Measurements from ENCODE around the gene VPS18.
A peak's percentile ranks its signal among the peaks of the same experiment; 100 is the strongest.

The VPS18 gene

DNA sequence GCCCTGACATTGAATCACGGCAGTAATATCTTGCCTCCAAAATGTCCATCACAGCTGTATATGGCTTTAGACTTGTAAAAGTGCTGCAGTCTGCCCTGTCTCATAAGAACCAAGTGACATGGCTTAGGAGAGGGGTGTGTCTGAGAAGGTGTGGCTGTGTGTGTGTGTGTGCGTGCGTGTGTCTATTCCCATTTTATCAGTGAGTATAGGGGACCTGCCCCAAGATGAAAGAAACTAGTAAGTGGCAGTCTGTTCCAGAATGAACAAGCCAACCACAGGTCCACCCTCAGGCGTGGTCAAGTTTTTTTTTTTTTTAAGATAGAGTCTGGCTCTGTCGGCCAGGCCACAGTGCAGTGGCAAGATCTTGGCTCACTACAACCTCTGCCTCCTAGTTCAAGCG is 14.6 kb upstream of the VPS18 start:
- TF ChIP-seq, protein P1, sequence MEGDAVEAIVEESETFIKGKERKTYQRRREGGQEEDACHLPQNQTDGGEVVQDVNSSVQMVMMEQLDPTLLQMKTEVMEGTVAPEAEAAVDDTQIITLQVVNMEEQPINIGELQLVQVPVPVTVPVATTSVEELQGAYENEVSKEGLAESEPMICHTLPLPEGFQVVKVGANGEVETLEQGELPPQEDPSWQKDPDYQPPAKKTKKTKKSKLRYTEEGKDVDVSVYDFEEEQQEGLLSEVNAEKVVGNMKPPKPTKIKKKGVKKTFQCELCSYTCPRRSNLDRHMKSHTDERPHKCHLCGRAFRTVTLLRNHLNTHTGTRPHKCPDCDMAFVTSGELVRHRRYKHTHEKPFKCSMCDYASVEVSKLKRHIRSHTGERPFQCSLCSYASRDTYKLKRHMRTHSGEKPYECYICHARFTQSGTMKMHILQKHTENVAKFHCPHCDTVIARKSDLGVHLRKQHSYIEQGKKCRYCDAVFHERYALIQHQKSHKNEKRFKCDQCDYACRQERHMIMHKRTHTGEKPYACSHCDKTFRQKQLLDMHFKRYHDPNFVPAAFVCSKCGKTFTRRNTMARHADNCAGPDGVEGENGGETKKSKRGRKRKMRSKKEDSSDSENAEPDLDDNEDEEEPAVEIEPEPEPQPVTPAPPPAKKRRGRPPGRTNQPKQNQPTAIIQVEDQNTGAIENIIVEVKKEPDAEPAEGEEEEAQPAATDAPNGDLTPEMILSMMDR (IDR thresholded peaks at IDR 0.05; ENCODE audit: low read depth, low read length), result no peak
- Histone ChIP-seq H3K4me3 (ENCODE audit: low read depth, low read length) (no peak overlapping the region), H3K27me3 (ENCODE audit: insufficient read depth, low read depth, severe bottlenecking) (no peaks in the 10 kb centered on the region), H3K36me3 (no peaks in the 10 kb centered on the region), H3K27ac (no peak overlapping the region), H3K9me3 (ENCODE audit: severe bottlenecking) (peaks cover 5% of the 10 kb centered on the region)
- DNase-seq, result no peak

- no peak for DNase-seq
- Histone ChIP-seq H3K27ac (no peak overlapping the region), H3K4me3 (ENCODE audit: low read depth, low read length) (no peak overlapping the region), H3K9me3 (ENCODE audit: severe bottlenecking) (peaks cover 5% of the 10 kb centered on the region), H3K36me3 (no peaks in the 10 kb centered on the region), H3K27me3 (ENCODE audit: insufficient read depth, low read depth, severe bottlenecking) (no peaks in the 10 kb centered on the region)
- TF ChIP-seq, protein P1 (IDR thresholded peaks at IDR 0.05; ENCODE audit: low read depth, low read length), result no peak
Measured at GRCh38 chr15:40881351-40881750, 12.9 kb upstream of the VPS18 start.

GRCh38 chr15:40886586-40886985 is 7.7 kb upstream of the VPS18 start:
- DNase-seq, result no peak
- H3K27me3 ChIP-seq (ENCODE audit: insufficient read depth, low read depth, severe bottlenecking), result no peaks in the 10 kb centered on the region
- peaks cover 5% of the 10 kb centered on the region for H3K9me3 ChIP-seq (ENCODE audit: severe bottlenecking)
- no peaks in the 10 kb centered on the region for H3K36me3 ChIP-seq
- TF ChIP-seq, protein P1 (IDR thresholded peaks at IDR 0.05; ENCODE audit: low read depth, low read length), result no peak
- no peak overlapping the region for H3K4me3 ChIP-seq (ENCODE audit: low read depth, low read length)
- no peak overlapping the region for H3K27ac ChIP-seq

GRCh38 chr15:40889112-40889511 is 5.1 kb upstream of the VPS18 start:
- Histone ChIP-seq H3K27ac (no peak overlapping the region), H3K36me3 (no peaks in the 10 kb centered on the region), H3K9me3 (ENCODE audit: severe bottlenecking) (no peaks in the 10 kb centered on the region), H3K4me3 (ENCODE audit: low read depth, low read length) (no peak overlapping the region), H3K27me3 (ENCODE audit: insufficient read depth, low read depth, severe bottlenecking) (no peaks in the 10 kb centered on the region)
- TF ChIP-seq, protein P1 (IDR thresholded peaks at IDR 0.05; ENCODE audit: low read depth, low read length), result no peak
- DNase-seq, result no peak

DNA sequence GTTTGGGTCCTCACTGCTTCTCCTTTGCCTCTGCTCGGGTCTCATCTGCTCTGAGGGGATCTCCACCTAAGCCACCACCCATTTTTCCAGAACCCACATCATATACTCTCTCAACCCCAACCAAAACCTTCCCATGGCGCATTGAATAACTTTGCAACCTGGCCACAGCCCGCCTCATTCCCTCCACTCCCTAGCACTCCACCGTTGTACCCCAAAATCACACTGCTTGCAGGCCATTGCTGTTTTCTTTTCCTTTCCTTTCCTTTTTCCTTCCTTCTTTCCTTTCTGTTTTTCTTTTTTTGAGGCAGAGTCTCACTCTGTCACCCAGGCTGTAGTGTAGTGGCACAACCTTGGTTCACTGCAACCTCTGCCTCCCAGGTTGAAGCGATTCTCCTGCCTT is 3.1 kb upstream of the VPS18 start:
- no peak overlapping the region for H3K27ac ChIP-seq
- H3K36me3 ChIP-seq, result peaks cover 5% of the 10 kb centered on the region
- DNase-seq, result no peak
- H3K27me3 ChIP-seq (ENCODE audit: insufficient read depth, low read depth, severe bottlenecking), result no peaks in the 10 kb centered on the region
- H3K4me3 ChIP-seq (ENCODE audit: low read depth, low read length), result no peak overlapping the region
- TF ChIP-seq, protein P1 (IDR thresholded peaks at IDR 0.05; ENCODE audit: low read depth, low read length), result no peak
- H3K9me3 ChIP-seq (ENCODE audit: severe bottlenecking), result no peaks in the 10 kb centered on the region

GRCh38 chr15:40891810-40892446 is 2.3 kb upstream of the VPS18 start:
- Histone ChIP-seq H3K4me3 (ENCODE audit: low read depth, low read length) (no peak overlapping the region), H3K27ac (no peak overlapping the region), H3K27me3 (ENCODE audit: insufficient read depth, low read depth, severe bottlenecking) (no peaks in the 10 kb centered on the region), H3K9me3 (ENCODE audit: severe bottlenecking) (no peaks in the 10 kb centered on the region), H3K36me3 (peaks cover 11% of the 10 kb centered on the region)
- peak; percentile 65 for DNase-seq
- TF ChIP-seq, protein P1 (IDR thresholded peaks at IDR 0.05; ENCODE audit: low read depth, low read length), result peak; percentile 76

All from WERI-Rb-1 (cell line).